K562 (cell line): ENCODE data around the gene RBX1. TPM values are rescaled to one million over a fixed set of nuclear protein-coding genes. Genes with fewer than 3 reads are reported as not detected.
A peak's percentile ranks its signal among the peaks of the same experiment; 100 is the strongest.

Source experiments
- CBX3 ChIP-seq, 2 experiments: IDR thresholded peaks; 1 replicate in 1 of 2; 2 replicates in 1 of 2; pipeline ENCODE4 v1.6.1; 2012; ENCODE audit warnings: inconsistent platforms in 2 of 2, low read length in 2 of 2, borderline replicate concordance in 1 of 2, control low read depth in 1 of 2
- CC2D1A ChIP-seq: fragments of 450-650 bp; IDR thresholded peaks from 2 replicates; pipeline ENCODE4 v1.6.1; 2017; ENCODE audit warnings: mild to moderate bottlenecking
- CGGBP1 ChIP-seq: fragments of 250-450 bp; sonication (Bioruptor Pico); IDR thresholded peaks from 2 replicates; pipeline ENCODE4 v1.9.0; 2021; ENCODE audit warnings: mild to moderate bottlenecking
- CREBBP ChIP-seq: IDR thresholded peaks from one replicate; pipeline ENCODE4 v1.6.1; 2012; ENCODE audit warnings: low read depth, mild to moderate bottlenecking, control low read depth, inconsistent platforms, low read length
- CREM ChIP-seq: IDR thresholded peaks from 2 replicates; pipeline ENCODE4 v1.6.1; 2014; ENCODE audit warnings: antibody characterized with exemption, low read depth
- DDX20 ChIP-seq: fragments of 450-650 bp; IDR thresholded peaks from 2 replicates; pipeline ENCODE4 v1.6.1; 2016; ENCODE audit warnings: missing genetic modification characterization, low read depth, mild to moderate bottlenecking, missing compliant biosample characterization, moderate library complexity
- ELF2 ChIP-seq: fragments of 250-450 bp; sonication (Bioruptor Pico); IDR thresholded peaks from 2 replicates; pipeline ENCODE4 v1.5.0; 2021; ENCODE audit warnings: mild to moderate bottlenecking
- FOXP1 ChIP-seq: sonication (generic); formaldehyde crosslinking; IDR thresholded peaks from 2 replicates; pipeline ENCODE4 v1.8.0; 2022; ENCODE audit warnings: mild to moderate bottlenecking, missing genetic modification reagents
- HNRNPLL ChIP-seq: fragments of 200-400 bp; formaldehyde crosslinking; IDR thresholded peaks from 2 replicates; pipeline ENCODE4 v1.6.1; 2017; ENCODE audit warnings: low read length, low read depth, mild to moderate bottlenecking; ENCODE audit not compliant: poor library complexity, severe bottlenecking
- HOMEZ ChIP-seq: fragments of 250-450 bp; sonication (Bioruptor Pico); IDR thresholded peaks from 2 replicates; pipeline ENCODE4 v1.4.0; 2020; ENCODE audit warnings: mild to moderate bottlenecking, moderate library complexity
- KLF10 ChIP-seq: fragments of 250-450 bp; sonication (Bioruptor Pico); IDR thresholded peaks from 2 replicates; pipeline ENCODE4 v1.6.1; 2021; ENCODE audit warnings: matching md5 sums
- MAFF ChIP-seq: IDR thresholded peaks from 2 replicates; pipeline ENCODE4 v1.6.1; 2012; ENCODE audit warnings: low read length, improper control_type of control experiment
- NR2F6 ChIP-seq: fragments of 450-650 bp; formaldehyde crosslinking; IDR thresholded peaks from 2 replicates; pipeline ENCODE4 v1.4.0; 2020; ENCODE audit warnings: mild to moderate bottlenecking
- RFX1 ChIP-seq: fragments of 450-650 bp; IDR thresholded peaks from 2 replicates; pipeline ENCODE4 v1.6.1; 2016; ENCODE audit warnings: mild to moderate bottlenecking, moderate library complexity
- SMAD4 ChIP-seq: fragments of 250-450 bp; sonication (Bioruptor Pico); conservative IDR thresholded peaks from 2 replicates; pipeline ENCODE4 v1.8.0; 2021; ENCODE audit warnings: inconsistent platforms, mild to moderate bottlenecking, moderate library complexity
- STAT5A ChIP-seq: IDR thresholded peaks from 2 replicates; pipeline ENCODE4 v1.6.1; 2012; ENCODE audit warnings: low read length, inconsistent platforms, borderline replicate concordance
- TAF15 ChIP-seq: fragments of 200-400 bp; formaldehyde crosslinking; IDR thresholded peaks from 2 replicates; pipeline ENCODE4 v1.6.1; 2017; ENCODE audit warnings: mild to moderate bottlenecking, low read depth, low read length, moderate library complexity
- TEAD1 ChIP-seq, 2 experiments: fragments of 450-650 bp in 1 of 2; sonication (generic) in 1 of 2; formaldehyde crosslinking; IDR thresholded peaks; 2 replicates each; pipeline versions ENCODE4 v1.4.0 to v1.8.0; 2020 to 2022; ENCODE audit warnings: mild to moderate bottlenecking in 2 of 2, missing genetic modification reagents in 1 of 2
- WHSC1 ChIP-seq: IDR thresholded peaks from one replicate; pipeline ENCODE4 v1.6.1; 2012; ENCODE audit warnings: low read length, control low read depth, inconsistent platforms
- ZFP36 ChIP-seq: fragments of 150-350 bp; IDR thresholded peaks from 2 replicates; pipeline ENCODE4 v1.6.1; 2018; ENCODE audit warnings: low read length, low read depth; ENCODE audit not compliant: partially characterized antibody
- ZNF140 ChIP-seq: fragments of 250-450 bp; sonication (Bioruptor Pico); IDR thresholded peaks from 2 replicates; pipeline ENCODE4 v1.8.0; 2021; ENCODE audit warnings: moderate library complexity, mild to moderate bottlenecking, inconsistent platforms
- ZNF3 ChIP-seq: fragments of 250-450 bp; sonication (Bioruptor Pico); IDR thresholded peaks from 2 replicates; pipeline ENCODE4 v1.5.0; 2021; ENCODE audit warnings: mild to moderate bottlenecking, moderate library complexity
- ZNF79 ChIP-seq: fragments of 250-450 bp; sonication (Bioruptor Pico); IDR thresholded peaks from 2 replicates; pipeline ENCODE4 v1.4.0; 2020; ENCODE audit warnings: low read depth, mild to moderate bottlenecking, moderate library complexity
- polyA plus RNA-seq, 8 experiments: library from polyadenylated mRNA; depleted of rRNA in 4 of 8; stranded (reverse) in 5 of 8; unstranded in 3 of 8; fragments of >200 nt; fragmentation: Nextera tagmentation in 2 of 8; fragmentation: Illumina TruSeq in 1 of 8; extraction: Ambion mirVana in 2 of 8; extraction: Trizol in 1 of 8; gene quantifications; 2 replicates each; pipeline versions ENCODE4 v1.2.1 to v1.2.3, GENCODE V29; 2011 to 2014; ENCODE audit warnings: inconsistent platforms in 1 of 8, missing spikeins in 1 of 8
- total RNA-seq, 7 experiments: library from RNA; depleted of rRNA in 6 of 7; stranded (reverse); fragments of >200 nt in 6 of 7; fragmentation: Illumina TruSeq in 2 of 7; extraction: Trizol in 2 of 7; gene quantifications; 2 replicates each; pipeline versions ENCODE4 v1.2.1 to v1.2.3, GENCODE V29; 2011 to 2021; ENCODE audit warnings: low replicate concordance in 1 of 7
- TF ChIP-seq, protein P1 (sequence below): sonication (generic); formaldehyde crosslinking; IDR thresholded peaks from 2 replicates; pipeline ENCODE4 v1.5.0; 2020; ENCODE audit warnings: missing genetic modification reagents

Gene RBX1
- total and polyA plus RNA-seq, 9 of the 15 experiments (the other 6 are each of a cell fraction or from before 2014, with no cell fraction given), result 44.0 to 259 (median 67.9) TPM

GRCh38 chr22:40950962-40951794, at the start of gene RBX1 (continued):
- TF ChIP-seq CC2D1A (no peak), RFX1 (no peak), MAFF (no peak), CBX3 (IDR thresholded peaks at IDR 0.05; ENCODE audit: borderline replicate concordance in 1 of 2, low read length in 2 of 2) (no peak), DDX20 (no peak), NR2F6 (CRISPR knock-in tag) (no peak), TEAD1 (CRISPR knock-in tag; IDR thresholded peaks at IDR 0.05) (no peak), CREBBP (no peak), SMAD4 (CRISPR knock-in tag) (no peak), ELF2 (no peak), CREM (peak; percentile 78), ZNF79 (no peak), KLF10 (CRISPR knock-in tag) (no peak), CGGBP1 (CRISPR knock-in tag) (no peak), HOMEZ (CRISPR knock-in tag) (no peak), STAT5A (no peak), FOXP1 (CRISPR knock-in tag) (0 out of 2 replicates have a peak, but pooled peaks have one; percentile 37), ZNF3 (CRISPR knock-in tag) (no peak), ZFP36 (peak; percentile 97), WHSC1 (no peak), ZNF140 (no peak), TAF15 (no peak), HNRNPLL (peak; percentile 20)
- TF ChIP-seq, protein P1, sequence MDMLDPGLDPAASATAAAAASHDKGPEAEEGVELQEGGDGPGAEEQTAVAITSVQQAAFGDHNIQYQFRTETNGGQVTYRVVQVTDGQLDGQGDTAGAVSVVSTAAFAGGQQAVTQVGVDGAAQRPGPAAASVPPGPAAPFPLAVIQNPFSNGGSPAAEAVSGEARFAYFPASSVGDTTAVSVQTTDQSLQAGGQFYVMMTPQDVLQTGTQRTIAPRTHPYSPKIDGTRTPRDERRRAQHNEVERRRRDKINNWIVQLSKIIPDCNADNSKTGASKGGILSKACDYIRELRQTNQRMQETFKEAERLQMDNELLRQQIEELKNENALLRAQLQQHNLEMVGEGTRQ (CRISPR knock-in tag), result peak; percentile 94
